Measurements from ENCODE around the gene HRH3.

Gene HRH3

GRCh38 chr20:62238569-62239277 is 18.6 kb upstream of the HRH3 start:
- no peak for TF ChIP-seq CTCF (IDR thresholded peaks at IDR 0.05; ENCODE audit: low read depth, low read length)
- TF ChIP-seq MYC (IDR thresholded peaks at IDR 0.05; ENCODE audit: low read depth, low read length): no peak
- TF ChIP-seq MAX (IDR thresholded peaks at IDR 0.05; ENCODE audit: low read depth, low read length): no peak
- TF ChIP-seq POLR2A (IDR thresholded peaks at IDR 0.05; ENCODE audit: extremely low read depth, insufficient read length): no peak
- H3K4me3 ChIP-seq (ENCODE audit: low read depth, low read length): peak overlapping the region; percentile 74
- no peak for DNase-seq (ENCODE audit: low read depth)

GRCh38 chr20:62237801-62238568 is 17.9 kb upstream of the HRH3 start, which contains the start of gene OSBPL2:
TSS of gene OSBPL2 (plus strand) at chr20:62238521. CDS start at chr20:62256185, 17,664 bp downstream.
- TF ChIP-seq MYC (IDR thresholded peaks at IDR 0.05; ENCODE audit: low read depth, low read length) (0 out of 2 replicates have a peak, but pooled peaks have one; percentile 23), POLR2A (IDR thresholded peaks at IDR 0.05; ENCODE audit: extremely low read depth, insufficient read length) (no peak), MAX (IDR thresholded peaks at IDR 0.05; ENCODE audit: low read depth, low read length) (peak; percentile 75), CTCF (IDR thresholded peaks at IDR 0.05; ENCODE audit: low read depth, low read length) (no peak)
- H3K4me3 ChIP-seq (ENCODE audit: low read depth, low read length): peak within 1 kb of the TSS; percentile 74
- peak; percentile 98 for DNase-seq (ENCODE audit: low read depth)

GRCh38 chr20:62237514-62237800 is 17.4 kb upstream of the HRH3 start:
- H3K4me3 ChIP-seq (ENCODE audit: low read depth, low read length): no peak overlapping the region
- TF ChIP-seq MAX (IDR thresholded peaks at IDR 0.05; ENCODE audit: low read depth, low read length): no peak
- TF ChIP-seq CTCF (IDR thresholded peaks at IDR 0.05; ENCODE audit: low read depth, low read length): no peak
- TF ChIP-seq POLR2A (IDR thresholded peaks at IDR 0.05; ENCODE audit: extremely low read depth, insufficient read length): no peak
- no peak for TF ChIP-seq MYC (IDR thresholded peaks at IDR 0.05; ENCODE audit: low read depth, low read length)
- no peak for DNase-seq (ENCODE audit: low read depth)

GRCh38 chr20:62236766-62237513 is 16.9 kb upstream of the HRH3 start:
- TF ChIP-seq POLR2A (IDR thresholded peaks at IDR 0.05; ENCODE audit: extremely low read depth, insufficient read length) (no peak), CTCF (IDR thresholded peaks at IDR 0.05; ENCODE audit: low read depth, low read length) (no peak), MAX (IDR thresholded peaks at IDR 0.05; ENCODE audit: low read depth, low read length) (no peak), MYC (IDR thresholded peaks at IDR 0.05; ENCODE audit: low read depth, low read length) (no peak)
- H3K4me3 ChIP-seq (ENCODE audit: low read depth, low read length): no peak overlapping the region
- DNase-seq (ENCODE audit: low read depth): no peak

GRCh38 chr20:62236200-62236599 is 16.1 kb upstream of the HRH3 start:
- TF ChIP-seq POLR2A (IDR thresholded peaks at IDR 0.05; ENCODE audit: extremely low read depth, insufficient read length) (no peak), CTCF (IDR thresholded peaks at IDR 0.05; ENCODE audit: low read depth, low read length) (no peak), MAX (IDR thresholded peaks at IDR 0.05; ENCODE audit: low read depth, low read length) (no peak), MYC (IDR thresholded peaks at IDR 0.05; ENCODE audit: low read depth, low read length) (no peak)
- no peak overlapping the region for H3K4me3 ChIP-seq (ENCODE audit: low read depth, low read length)
- no peak for DNase-seq (ENCODE audit: low read depth)
